ENCODE measurements around the gene CNOT8. TPM values are rescaled to one million over a fixed set of nuclear protein-coding genes. Genes with fewer than 3 reads are reported as not detected.
"Not testable (repeated sequence)": the region's sequence is repeated elsewhere in the genome, so short reads cannot be mapped to it uniquely, and the experiment has no call there.

CNOT8 gene
- total RNA-seq, 1 donor from 2014 or later, result 56.4 TPM

GRCh38 chr5:154819546-154819945 is 38.9 kb upstream of the CNOT8 start:
- DNase-seq (ENCODE audit: low spot score, unreplicated experiment), result no peak
- Mint-ChIP-seq H3K27ac (no peak overlapping the region), H3K9me3 (ENCODE audit: low read depth) (no peaks in the 10 kb centered on the region), H3K4me3 (ENCODE audit: low read depth) (no peak overlapping the region), H3K4me1 (ENCODE audit: low read depth) (peaks cover 5% of the 10 kb centered on the region), H3K27me3 (no peaks in the 10 kb centered on the region), H3K36me3 (ENCODE audit: insufficient read depth) (peaks cover 29% of the 10 kb centered on the region)
- TF ChIP-seq CTCF (IDR thresholded peaks at IDR 0.05; ENCODE audit: unreplicated experiment), result no peak

GRCh38 chr5:154820383-154820782 is 38.0 kb upstream of the CNOT8 start:
- Mint-ChIP-seq H3K9me3 (ENCODE audit: low read depth) (no peaks in the 10 kb centered on the region), H3K27ac (peak overlapping the region; percentile 54), H3K4me3 (ENCODE audit: low read depth) (no peak overlapping the region), H3K4me1 (ENCODE audit: low read depth) (peaks cover 5% of the 10 kb centered on the region), H3K27me3 (no peaks in the 10 kb centered on the region), H3K36me3 (ENCODE audit: insufficient read depth) (peaks cover 20% of the 10 kb centered on the region)
- TF ChIP-seq CTCF (IDR thresholded peaks at IDR 0.05; ENCODE audit: unreplicated experiment), result no peak
- DNase-seq (ENCODE audit: low spot score, unreplicated experiment), result no peak

- not testable (repeated sequence) for H3K4me3 Mint-ChIP-seq (ENCODE audit: low read depth); DNase-seq (ENCODE audit: low spot score, unreplicated experiment); H3K9me3 Mint-ChIP-seq (ENCODE audit: low read depth); H3K4me1 Mint-ChIP-seq (ENCODE audit: low read depth); H3K27me3 Mint-ChIP-seq
- peak overlapping the region; percentile 69 for H3K27ac Mint-ChIP-seq
- H3K36me3 Mint-ChIP-seq (ENCODE audit: insufficient read depth), result peaks cover 15% of the 10 kb centered on the region
These were observed 35.5 kb upstream of the CNOT8 start for GRCh38 chr5:154822896-154823295.

- H3K4me1 Mint-ChIP-seq (ENCODE audit: low read depth), result peaks cover 5% of the 10 kb centered on the region
- peak overlapping the region; percentile 26 for H3K27ac Mint-ChIP-seq
- peaks cover 17% of the 10 kb centered on the region for H3K36me3 Mint-ChIP-seq (ENCODE audit: insufficient read depth)
- no peaks in the 10 kb centered on the region for H3K9me3 Mint-ChIP-seq (ENCODE audit: low read depth)
- DNase-seq (ENCODE audit: low spot score, unreplicated experiment), result no peak
- no peaks in the 10 kb centered on the region for H3K27me3 Mint-ChIP-seq
- no peak for TF ChIP-seq CTCF (IDR thresholded peaks at IDR 0.05; ENCODE audit: unreplicated experiment)
- no peak overlapping the region for H3K4me3 Mint-ChIP-seq (ENCODE audit: low read depth)
These were observed 34.8 kb upstream of the CNOT8 start for GRCh38 chr5:154823605-154824004.

- peaks cover 5% of the 10 kb centered on the region for H3K4me1 Mint-ChIP-seq (ENCODE audit: low read depth)
- H3K9me3 Mint-ChIP-seq (ENCODE audit: low read depth), result no peaks in the 10 kb centered on the region
- H3K36me3 Mint-ChIP-seq (ENCODE audit: insufficient read depth), result peaks cover 16% of the 10 kb centered on the region
- no peaks in the 10 kb centered on the region for H3K27me3 Mint-ChIP-seq
- H3K27ac Mint-ChIP-seq, result peak overlapping the region; percentile 50
- no peak overlapping the region for H3K4me3 Mint-ChIP-seq (ENCODE audit: low read depth)
- no peak for TF ChIP-seq CTCF (IDR thresholded peaks at IDR 0.05; ENCODE audit: unreplicated experiment)
- DNase-seq (ENCODE audit: low spot score, unreplicated experiment), result no peak
These were observed 34.4 kb upstream of the CNOT8 start for GRCh38 chr5:154824070-154824469.

- Mint-ChIP-seq H3K4me3 (ENCODE audit: low read depth) (no peak overlapping the region), H3K27ac (no peak overlapping the region), H3K27me3 (no peaks in the 10 kb centered on the region), H3K4me1 (ENCODE audit: low read depth) (peaks cover 2% of the 10 kb centered on the region), H3K36me3 (ENCODE audit: insufficient read depth) (peaks cover 13% of the 10 kb centered on the region), H3K9me3 (ENCODE audit: low read depth) (no peaks in the 10 kb centered on the region)
- no peak for TF ChIP-seq CTCF (IDR thresholded peaks at IDR 0.05; ENCODE audit: unreplicated experiment)
- DNase-seq (ENCODE audit: low spot score, unreplicated experiment), result no peak
These were observed 29.2 kb upstream of the CNOT8 start for GRCh38 chr5:154829181-154829588.
